DOHH2 (cell line): ENCODE data around the gene COG4.

Experiments used
- H3F3A ChIP-seq: fragments of 200-600 bp; sonication (generic), shearing (Covaris generic); 2 replicates; pipeline ENCODE4 v1.6.0; 2016; ENCODE audit warnings: antibody characterized with exemption, mild to moderate bottlenecking; ENCODE audit not compliant: control insufficient read depth, insufficient read depth
- H3K27ac ChIP-seq: fragments of 200-600 bp; sonication (generic); 2 replicates; pipeline ENCODE4 v1.5.1; 2014; ENCODE audit warnings: low read depth, mild to moderate bottlenecking, low read length, moderate library complexity
- H3K27me3 ChIP-seq: fragments of 200-600 bp; sonication (generic); 2 replicates; pipeline ENCODE4 v1.6.1; 2014; ENCODE audit warnings: mild to moderate bottlenecking, low read length, mixed read lengths; ENCODE audit not compliant: control insufficient read depth
- H3K36me3 ChIP-seq: fragments of 200-600 bp; sonication (generic); 2 replicates; pipeline ENCODE4 v1.6.1; 2014; ENCODE audit warnings: mild to moderate bottlenecking, low read length, moderate library complexity, mixed read lengths; ENCODE audit not compliant: control insufficient read depth
- H3K4me1 ChIP-seq: fragments of 200-600 bp; sonication (generic); 2 replicates; pipeline ENCODE4 v1.6.1; 2014; ENCODE audit warnings: mild to moderate bottlenecking, low read length, mixed read lengths; ENCODE audit not compliant: control insufficient read depth
- H3K4me2 ChIP-seq: fragments of 200-600 bp; sonication (generic); 2 replicates; pipeline ENCODE4 v1.6.0; 2014; ENCODE audit warnings: mild to moderate bottlenecking, low read length, moderate library complexity
- H3K4me3 ChIP-seq: fragments of 200-600 bp; sonication (generic); 2 replicates; pipeline ENCODE4 v1.5.1; 2014; ENCODE audit warnings: mild to moderate bottlenecking, low read length, mixed read lengths
- H3K79me2 ChIP-seq: fragments of 200-600 bp; sonication (generic); 2 replicates; pipeline ENCODE4 v1.6.1; 2014; ENCODE audit warnings: mild to moderate bottlenecking, low read length, mixed read lengths; ENCODE audit not compliant: control insufficient read depth
- H3K9me2 ChIP-seq: fragments of 200-600 bp; sonication (generic); replicated peaks from 2 replicates; pipeline ENCODE4 v1.6.1; 2014; ENCODE audit warnings: mild to moderate bottlenecking, low read length, mixed read lengths; ENCODE audit not compliant: control insufficient read depth
- H3K9me3 ChIP-seq: fragments of 200-600 bp; sonication (generic); 2 replicates; pipeline ENCODE4 v1.6.1; 2014; ENCODE audit warnings: antibody characterized with exemption, low read length, mixed read lengths; ENCODE audit not compliant: control insufficient read depth, insufficient read depth
- H4K20me1 ChIP-seq: fragments of 200-600 bp; sonication (generic); 2 replicates; pipeline ENCODE4 v1.6.0; 2014; ENCODE audit warnings: low read depth, mild to moderate bottlenecking, antibody characterized with exemption, low read length, moderate library complexity; ENCODE audit not compliant: control insufficient read depth, insufficient read depth
- EZH2phosphoT487 ChIP-seq: fragments of 200-600 bp; sonication (generic); IDR thresholded peaks from 2 replicates; pipeline ENCODE4 v1.6.1; 2017; ENCODE audit warnings: borderline replicate concordance, mild to moderate bottlenecking, antibody characterized with exemption, low read length, moderate library complexity, mixed read lengths
- TF ChIP-seq, protein P1 (sequence below): fragments of 200-600 bp; sonication (generic); IDR thresholded peaks from one replicate; pipeline ENCODE4 v1.5.1; 2014; ENCODE audit warnings: antibody characterized with exemption, mild to moderate bottlenecking, low read depth, low read length; ENCODE audit not compliant: poor library complexity, severe bottlenecking

COG4 gene

GRCh38 chr16:70568601-70569237 is 45.4 kb upstream of the COG4 start:
- H3K4me1 ChIP-seq, result no peaks in the 10 kb centered on the region
- no peak overlapping the region for H3K4me3 ChIP-seq
- peaks cover 6% of the 10 kb centered on the region; the same call in 1 of the 2 replicates for H4K20me1 ChIP-seq
- peaks cover 34% of the 10 kb centered on the region for H3F3A ChIP-seq
- H3K9me3 ChIP-seq, result no peaks in the 10 kb centered on the region
- H3K36me3 ChIP-seq, result peaks cover 98% of the 10 kb centered on the region
- peaks cover 14% of the 10 kb centered on the region for H3K79me2 ChIP-seq
- TF ChIP-seq EZH2phosphoT487, result no peak
- TF ChIP-seq, protein P1, sequence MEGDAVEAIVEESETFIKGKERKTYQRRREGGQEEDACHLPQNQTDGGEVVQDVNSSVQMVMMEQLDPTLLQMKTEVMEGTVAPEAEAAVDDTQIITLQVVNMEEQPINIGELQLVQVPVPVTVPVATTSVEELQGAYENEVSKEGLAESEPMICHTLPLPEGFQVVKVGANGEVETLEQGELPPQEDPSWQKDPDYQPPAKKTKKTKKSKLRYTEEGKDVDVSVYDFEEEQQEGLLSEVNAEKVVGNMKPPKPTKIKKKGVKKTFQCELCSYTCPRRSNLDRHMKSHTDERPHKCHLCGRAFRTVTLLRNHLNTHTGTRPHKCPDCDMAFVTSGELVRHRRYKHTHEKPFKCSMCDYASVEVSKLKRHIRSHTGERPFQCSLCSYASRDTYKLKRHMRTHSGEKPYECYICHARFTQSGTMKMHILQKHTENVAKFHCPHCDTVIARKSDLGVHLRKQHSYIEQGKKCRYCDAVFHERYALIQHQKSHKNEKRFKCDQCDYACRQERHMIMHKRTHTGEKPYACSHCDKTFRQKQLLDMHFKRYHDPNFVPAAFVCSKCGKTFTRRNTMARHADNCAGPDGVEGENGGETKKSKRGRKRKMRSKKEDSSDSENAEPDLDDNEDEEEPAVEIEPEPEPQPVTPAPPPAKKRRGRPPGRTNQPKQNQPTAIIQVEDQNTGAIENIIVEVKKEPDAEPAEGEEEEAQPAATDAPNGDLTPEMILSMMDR, result no peak
- no peak overlapping the region for H3K4me2 ChIP-seq
- H3K9me2 ChIP-seq, result no peaks in the 10 kb centered on the region
- no peaks in the 10 kb centered on the region for H3K27me3 ChIP-seq
- no peak overlapping the region for H3K27ac ChIP-seq

- Histone ChIP-seq H3K79me2 (peaks cover 41% of the 10 kb centered on the region), H3K9me3 (no peaks in the 10 kb centered on the region), H4K20me1 (peaks cover 10% of the 10 kb centered on the region; the same call in 1 of the 2 replicates), H3K36me3 (peaks cover 100% of the 10 kb centered on the region), H3K4me1 (no peaks in the 10 kb centered on the region), H3K4me3 (no peak overlapping the region), H3K4me2 (no peak overlapping the region), H3K9me2 (no peaks in the 10 kb centered on the region), H3K27ac (no peak overlapping the region), H3F3A (peaks cover 21% of the 10 kb centered on the region), H3K27me3 (no peaks in the 10 kb centered on the region)
- TF ChIP-seq EZH2phosphoT487, result no peak
- TF ChIP-seq, protein P1, result no peak
These were observed 41.7 kb upstream of the COG4 start for GRCh38 chr16:70565053-70565452.

GRCh38 chr16:70563636-70564035 is 40.3 kb upstream of the COG4 start:
- Histone ChIP-seq H3K27ac (no peak overlapping the region), H3K4me3 (no peak overlapping the region), H3K79me2 (peaks cover 51% of the 10 kb centered on the region), H3K4me1 (no peaks in the 10 kb centered on the region), H4K20me1 (peaks cover 12% of the 10 kb centered on the region; the same call in 1 of the 2 replicates), H3K36me3 (peaks cover 99% of the 10 kb centered on the region), H3K9me3 (no peaks in the 10 kb centered on the region), H3F3A (peaks cover 22% of the 10 kb centered on the region), H3K27me3 (no peaks in the 10 kb centered on the region), H3K4me2 (no peak overlapping the region), H3K9me2 (no peaks in the 10 kb centered on the region)
- no peak for TF ChIP-seq EZH2phosphoT487
- TF ChIP-seq, protein P1, result no peak
